HG03139 (cell line): ENCODE measurements around the gene PIEZO2.

Experiments used
- ATAC-seq: cut with Tn5 transposase; IDR thresholded peaks from one replicate; pipeline ENCODE4 v1.9.1; 2021; ENCODE audit not compliant: unreplicated experiment

PIEZO2 gene

GRCh38 chr18:11033503-11033902, 115.9 kb downstream of the PIEZO2 start:
- no peak for ATAC-seq

GRCh38 chr18:11031966-11032365, 117.4 kb downstream of the PIEZO2 start:
- ATAC-seq = no peak

GRCh38 chr18:11029021-11029420, 120.3 kb downstream of the PIEZO2 start:
- no peak for ATAC-seq

GRCh38 chr18:11027862-11028261, 121.5 kb downstream of the PIEZO2 start:
- no peak for ATAC-seq

GRCh38 chr18:11025671-11026070, 123.7 kb downstream of the PIEZO2 start:
- no peak for ATAC-seq

- ATAC-seq = no peak
Observed at GRCh38 chr18:11024928-11025669, 124.3 kb downstream of the PIEZO2 start.

GRCh38 chr18:11021477-11021876, 127.9 kb downstream of the PIEZO2 start:
- no peak for ATAC-seq

- no peak for ATAC-seq
Observed at GRCh38 chr18:11020877-11021414, 128.4 kb downstream of the PIEZO2 start.

- no peak for ATAC-seq
Observed at GRCh38 chr18:11020161-11020853, 129.1 kb downstream of the PIEZO2 start.

- ATAC-seq = no peak
Observed at GRCh38 chr18:11019295-11020105, 129.9 kb downstream of the PIEZO2 start.

- ATAC-seq = no peak
Observed at GRCh38 chr18:11009869-11010268, 139.5 kb downstream of the PIEZO2 start.

- ATAC-seq = no peak
Observed at GRCh38 chr18:11009147-11009546, 140.2 kb downstream of the PIEZO2 start.

GRCh38 chr18:11008505-11008904, 140.9 kb downstream of the PIEZO2 start:
- ATAC-seq = no peak

- no peak for ATAC-seq
Observed at GRCh38 chr18:11005528-11005927, 143.8 kb downstream of the PIEZO2 start.

- no peak for ATAC-seq
Observed at GRCh38 chr18:11004951-11005350, 144.4 kb downstream of the PIEZO2 start.

- no peak for ATAC-seq
Observed at GRCh38 chr18:11004294-11004693, 145.1 kb downstream of the PIEZO2 start.

- no peak for ATAC-seq
Observed at GRCh38 chr18:11002796-11003195, 146.6 kb downstream of the PIEZO2 start.

GRCh38 chr18:11002277-11002676, 147.1 kb downstream of the PIEZO2 start:
- ATAC-seq = no peak

- ATAC-seq = no peak
Observed at GRCh38 chr18:11000071-11000470, 149.3 kb downstream of the PIEZO2 start.

GRCh38 chr18:10997885-10998284, 151.5 kb downstream of the PIEZO2 start:
- ATAC-seq = no peak

GRCh38 chr18:10995550-10995949, 153.8 kb downstream of the PIEZO2 start:
- ATAC-seq = no peak
